Keratinocyte (primary cell): ENCODE measurements around the gene MTA3. TPM values are rescaled to one million over a fixed set of nuclear protein-coding genes. Genes with fewer than 3 reads are reported as not detected.
"Not testable (repeated sequence)": the region's sequence is repeated elsewhere in the genome, so short reads cannot be mapped to it uniquely, and the experiment has no call there.

Source experiments
- DNase-seq: peaks from one replicate; pipeline ENCODE4 v3.0.0-alpha.2; 2011; ENCODE audit warnings: low read depth, missing footprints, low spot score
- FAIRE-seq: peaks from 2 replicates; lab custom pipeline; 2011; peaks lifted over from hg19 to GRCh38; lab: Jason Lieb, UNC
- H2AFZ ChIP-seq: 2 replicates; pipeline ENCODE4 v1.6.0; 2012; ENCODE audit warnings: low read length, control low read depth, inconsistent platforms; ENCODE audit not compliant: control insufficient read depth
- H3K27ac ChIP-seq: 2 replicates; pipeline ENCODE4 v1.5.1; 2011; ENCODE audit warnings: low read length; ENCODE audit not compliant: control insufficient read depth, insufficient read depth
- H3K27me3 ChIP-seq: 3 replicates; pipeline ENCODE4 v1.6.0; 2011; ENCODE audit warnings: low read length; ENCODE audit not compliant: control insufficient read depth, insufficient read depth; ENCODE audit errors: extremely low read depth
- H3K36me3 ChIP-seq, 2 experiments: 2 replicates in 1 of 2; 3 replicates in 1 of 2; pipeline ENCODE4 v1.5.1; 2011; ENCODE audit warnings: low read length in 2 of 2, mild to moderate bottlenecking in 1 of 2; ENCODE audit not compliant: control insufficient read depth in 2 of 2, insufficient read depth in 2 of 2; ENCODE audit errors: extremely low read depth in 1 of 2
- H3K4me1 ChIP-seq: 3 replicates; pipeline ENCODE4 v1.5.1; 2011; ENCODE audit warnings: low read length; ENCODE audit not compliant: control insufficient read depth, insufficient read depth; ENCODE audit errors: extremely low read depth
- H3K4me2 ChIP-seq: 3 replicates; pipeline ENCODE4 v1.6.0; 2011; ENCODE audit warnings: low read depth, low read length; ENCODE audit not compliant: control insufficient read depth, insufficient read depth; ENCODE audit errors: extremely low read depth
- H3K4me3 ChIP-seq, 3 experiments: fragments of 200-600 bp in 1 of 3; sonication (generic) in 1 of 3; 2 replicates in 2 of 3; 3 replicates in 1 of 3; pipeline ENCODE4 v1.5.1; 2011 to 2016; ENCODE audit warnings: low read length in 3 of 3, mild to moderate bottlenecking in 3 of 3, control low read depth in 2 of 3, inconsistent platforms in 1 of 3, low read depth in 1 of 3, mixed read lengths in 1 of 3, mixed run types in 1 of 3, moderate library complexity in 1 of 3; ENCODE audit not compliant: control insufficient read depth in 2 of 3, insufficient read depth in 2 of 3; ENCODE audit errors: extremely low read depth in 1 of 3
- H3K79me2 ChIP-seq: 2 replicates; pipeline ENCODE4 v1.6.0; 2012; ENCODE audit warnings: low read length; ENCODE audit not compliant: control insufficient read depth, insufficient read depth
- H3K9ac ChIP-seq: 3 replicates; pipeline ENCODE4 v1.6.0; 2011; ENCODE audit warnings: low read length; ENCODE audit not compliant: control insufficient read depth, insufficient read depth; ENCODE audit errors: extremely low read depth
- H3K9me1 ChIP-seq: 3 replicates; pipeline ENCODE4 v1.6.0; 2011; ENCODE audit warnings: low read length; ENCODE audit not compliant: control insufficient read depth, insufficient read depth; ENCODE audit errors: extremely low read depth
- H3K9me3 ChIP-seq: 2 replicates; pipeline ENCODE4 v1.5.1; 2012; ENCODE audit warnings: low read depth, low read length; ENCODE audit not compliant: control insufficient read depth
- H4K20me1 ChIP-seq: 3 replicates; pipeline ENCODE4 v1.6.0; 2011; ENCODE audit warnings: low read length; ENCODE audit not compliant: control insufficient read depth, insufficient read depth; ENCODE audit errors: extremely low read depth
- CTCF ChIP-seq, 3 experiments: IDR thresholded peaks in 1 of 3; conservative IDR thresholded peaks in 1 of 3; optimal IDR thresholded peaks in 1 of 3; 2 replicates in 2 of 3; 3 replicates in 1 of 3; pipeline versions ENCODE3 to v1.5.1; 2011; ENCODE audit warnings: low read length in 3 of 3, mild to moderate bottlenecking in 3 of 3, moderate library complexity in 2 of 3, control low read depth in 1 of 3, inconsistent platforms in 1 of 3; ENCODE audit not compliant: insufficient read depth in 2 of 3; ENCODE audit errors: extremely low read depth in 1 of 3
- EZH2 ChIP-seq: IDR thresholded peaks from one replicate; pipeline ENCODE4 v1.6.1; 2012; ENCODE audit warnings: inconsistent platforms, mild to moderate bottlenecking, low read length, moderate library complexity
- dilution Hi-C: fragments of 300-500 bp; cut with MboI; formaldehyde crosslinking; loops from one replicate; pipeline ENCODE4 v1.7.0; 2020; ENCODE audit warnings: low sequenced_read_pairs; ENCODE audit not compliant: extremely low pct_ligation_motif_present
- polyA plus RNA-seq, 5 experiments: library from polyadenylated mRNA; depleted of rRNA in 3 of 5; stranded (reverse) in 3 of 5; stranded (forward) in 1 of 5; unstranded in 1 of 5; fragments of >200 nt; gene quantifications; 1 replicate in 1 of 5; 2 replicates in 3 of 5; 3 replicates in 1 of 5; pipeline versions ENCODE4 v1.2.1 to v1.2.3, GENCODE V29; 2011 to 2012; ENCODE audit warnings: missing spikeins in 2 of 5, low read depth in 1 of 5, low replicate concordance in 1 of 5

Gene MTA3
- polyA plus RNA-seq, 1 donor (not counting 4 experiments of a cell fraction or from before 2014, with no cell fraction given): 34.3 TPM

- Histone ChIP-seq H2AFZ (no peak overlapping the region), H3K4me1 (no peaks in the 10 kb centered on the region), H3K36me3 (peaks cover 0 to 4% of the 10 kb centered on the region in 2 experiments), H4K20me1 (no peaks in the 10 kb centered on the region), H3K9ac (no peak overlapping the region), H3K4me3 (no peak overlapping the region), H3K9me3 (no peaks in the 10 kb centered on the region), H3K79me2 (peaks cover 3% of the 10 kb centered on the region), H3K27ac (no peak overlapping the region), H3K27me3 (no peaks in the 10 kb centered on the region), H3K9me1 (no peaks in the 10 kb centered on the region), H3K4me2 (no peak overlapping the region)
- DNase-seq (no peak), FAIRE-seq (no peak)
- dilution Hi-C loops: no loop called here
- TF ChIP-seq EZH2 (no peak), CTCF (optimal IDR thresholded peaks at IDR 0.05 in 1 of 3, IDR thresholded peaks at IDR 0.05 in 1 of 3, conservative IDR thresholded peaks at IDR 0.05 in 1 of 3; ENCODE audit: extremely low read depth in 1 of 3, insufficient read depth in 2 of 3, low read length in 3 of 3) (no peak)
These were observed 33.9 kb downstream of the MTA3 start for GRCh38 chr2:42602218-42602875.

- Histone ChIP-seq H3K4me2 (no peak overlapping the region), H3K9ac (no peak overlapping the region), H3K36me3 (peaks cover 0 to 4% of the 10 kb centered on the region in 2 experiments), H4K20me1 (no peaks in the 10 kb centered on the region), H3K9me1 (no peaks in the 10 kb centered on the region), H2AFZ (no peak overlapping the region), H3K9me3 (no peaks in the 10 kb centered on the region), H3K27ac (no peak overlapping the region), H3K79me2 (peaks cover 3% of the 10 kb centered on the region), H3K27me3 (no peaks in the 10 kb centered on the region), H3K4me3 (no peak overlapping the region), H3K4me1 (no peaks in the 10 kb centered on the region)
- no peak for TF ChIP-seq CTCF (optimal IDR thresholded peaks at IDR 0.05 in 1 of 3, IDR thresholded peaks at IDR 0.05 in 1 of 3, conservative IDR thresholded peaks at IDR 0.05 in 1 of 3; ENCODE audit: extremely low read depth in 1 of 3, insufficient read depth in 2 of 3, low read length in 3 of 3)
- no peak for TF ChIP-seq EZH2
- DNase-seq (no peak), FAIRE-seq (no peak)
- dilution Hi-C loops: no loop called here
These were observed 34.4 kb downstream of the MTA3 start for GRCh38 chr2:42602876-42603219.

- H3K36me3 ChIP-seq, H3K9me3 ChIP-seq, H3K4me2 ChIP-seq, H3K79me2 ChIP-seq, H3K9ac ChIP-seq, FAIRE-seq, H3K27me3 ChIP-seq, H3K9me1 ChIP-seq, H4K20me1 ChIP-seq, H3K27ac ChIP-seq, DNase-seq, H3K4me3 ChIP-seq, H2AFZ ChIP-seq, dilution Hi-C loops, H3K4me1 ChIP-seq: not testable (repeated sequence)
These were observed 36.0 kb downstream of the MTA3 start for GRCh38 chr2:42604341-42604867.

- dilution Hi-C loops, H3K79me2 ChIP-seq, FAIRE-seq, H3K9ac ChIP-seq, H3K4me2 ChIP-seq, H3K27ac ChIP-seq, H3K9me1 ChIP-seq, DNase-seq, H3K4me3 ChIP-seq, H3K4me1 ChIP-seq, H2AFZ ChIP-seq, H3K9me3 ChIP-seq, H3K36me3 ChIP-seq, H4K20me1 ChIP-seq, H3K27me3 ChIP-seq: not testable (repeated sequence)
These were observed 37.7 kb downstream of the MTA3 start for GRCh38 chr2:42606166-42606565.
